ENCODE data around the gene MRPL49. TPM values are rescaled to one million over a fixed set of nuclear protein-coding genes. Genes with fewer than 3 reads are reported as not detected.

The MRPL49 gene
- total and polyA plus RNA-seq, 9 of the 15 experiments (the other 6 are each of a cell fraction or from before 2014, with no cell fraction given): 74.3 to 132 (median 91.2) TPM

GRCh38 chr11:65117206-65118096 lies 4.7 kb upstream of the MRPL49 start, which contains the start of gene ZNHIT2 (continued):
- peak; percentile 79; the same call in 1 of the 2 replicates for TF ChIP-seq REST (IDR thresholded peaks at IDR 0.05; ENCODE audit: borderline replicate concordance)
- no peak for TF ChIP-seq REST (CRISPR knock-in tag; IDR thresholded peaks at IDR 0.05; ENCODE audit: low read depth)
- peak; percentile 87; the same call in 1 of the 2 replicates for TF ChIP-seq TFAP4 (CRISPR knock-in tag; IDR thresholded peaks at IDR 0.05; ENCODE audit: borderline replicate concordance)
- TF ChIP-seq ZBTB33 (CRISPR knock-in tag; IDR thresholded peaks at IDR 0.05): 0 out of 2 replicates have a peak, but pooled peaks have one; percentile 27
- no peak for TF ChIP-seq TCF15 (CRISPR knock-in tag; IDR thresholded peaks at IDR 0.05)
- TF ChIP-seq NR1H2 (CRISPR knock-in tag; IDR thresholded peaks at IDR 0.05): 0 out of 2 replicates have a peak, but pooled peaks have one; percentile 71
- TF ChIP-seq HDAC1 (IDR thresholded peaks at IDR 0.05): peak in 1 of 2 experiments; percentile 97; a peak in 2 of 4 replicates
- no peak for TF ChIP-seq ZBTB34 (CRISPR knock-in tag; IDR thresholded peaks at IDR 0.05)
- TF ChIP-seq JUN (IDR thresholded peaks at IDR 0.05; ENCODE audit: borderline replicate concordance, low read depth, low read length): peak; percentile 74; the same call in 1 of the 2 replicates
- TF ChIP-seq JUN (CRISPR knock-in tag; IDR thresholded peaks at IDR 0.05; ENCODE audit: borderline replicate concordance): no peak
- peak; percentile 76 for TF ChIP-seq ZBTB1 (CRISPR knock-in tag; IDR thresholded peaks at IDR 0.05; ENCODE audit: borderline replicate concordance, low read depth)
- TF ChIP-seq NR3C1 (CRISPR knock-in tag; IDR thresholded peaks at IDR 0.05): peak; percentile 85
